Measurements from ENCODE around the gene BLOC1S3. TPM values are rescaled to one million over a fixed set of nuclear protein-coding genes. Genes with fewer than 3 reads are reported as not detected.

BLOC1S3 gene
- total RNA-seq = 3.2 and 7.8 TPM in 2 replicates

GRCh38 chr19:45178262-45179071 is at the start of gene BLOC1S3:
BLOC1S3 (plus strand) TSS chr19:45178784; CDS start chr19:45179297, 513 bp downstream.

GRCh38 chr19:45160870-45161737 is 17.5 kb upstream of the BLOC1S3 start, which contains the start of gene NKPD1:
NKPD1 (minus strand) TSS chr19:45160982; CDS start chr19:45160150, 832 bp downstream.

GRCh38 chr19:45177817-45178261 is 745 bp upstream of the BLOC1S3 start, which contains the start of gene TRAPPC6A:
TRAPPC6A (minus strand) TSS chr19:45178237; CDS start chr19:45178218, 19 bp downstream.

Other genes with a start within 250 kb of the BLOC1S3 start
- gene APOC4, start 236.5 kb upstream of the BLOC1S3 start, total RNA-seq = not detected in 2 replicates
- not detected in 2 replicates for gene APOC2, start 232.7 kb upstream of the BLOC1S3 start, total RNA-seq
- 42.7 and 82.2 TPM in 2 replicates for gene CLPTM1, start 223.4 kb upstream of the BLOC1S3 start, total RNA-seq
- gene RELB, start 177.3 kb upstream of the BLOC1S3 start, total RNA-seq = 14.9 and 21.9 TPM in 2 replicates
- gene CLASRP, start 139.7 kb upstream of the BLOC1S3 start, total RNA-seq = 37.4 and 38.6 TPM in 2 replicates
- 1.9 TPM in 1 of 2 replicates, not detected in the other for gene ZNF296, start 102.3 kb upstream of the BLOC1S3 start, total RNA-seq
- 18.5 and 23.2 TPM in 2 replicates for gene GEMIN7, start 99.5 kb upstream of the BLOC1S3 start, total RNA-seq
- gene PPP1R37, start 85.6 kb upstream of the BLOC1S3 start, total RNA-seq = 29.2 and 37.8 TPM in 2 replicates
- under 0.01 TPM in 1 of 2 replicates, not detected in the other for gene NKPD1, start 17.8 kb upstream of the BLOC1S3 start, total RNA-seq
- 13.1 and 14.7 TPM in 2 replicates for gene TRAPPC6A, start 547 bp upstream of the BLOC1S3 start, total RNA-seq
- gene EXOC3L2, start 66.6 kb downstream of the BLOC1S3 start, total RNA-seq = not detected in 2 replicates
- 15.4 and 21.3 TPM in 2 replicates for gene MARK4, start 72.5 kb downstream of the BLOC1S3 start, total RNA-seq
- gene CKM, start 144.1 kb downstream of the BLOC1S3 start, total RNA-seq = under 0.01 TPM in 1 of 2 replicates, not detected in the other
- 0.29 TPM in 1 of 2 replicates, not detected in the other for gene KLC3, start 162.0 kb downstream of the BLOC1S3 start, total RNA-seq
- 47.9 and 50.9 TPM in 2 replicates for gene ERCC2, start 191.8 kb downstream of the BLOC1S3 start, total RNA-seq
- 1.4 and 1.7 TPM in 2 replicates for gene PPP1R13L, start 226.3 kb downstream of the BLOC1S3 start, total RNA-seq
- gene POLR1G, start 227.9 kb downstream of the BLOC1S3 start, total RNA-seq = 3.2 and 5.5 TPM in 2 replicates
- gene ERCC1, start 245.1 kb downstream of the BLOC1S3 start, total RNA-seq = 177 and 211 TPM in 2 replicates

Measured in myometrial cell (primary cell).